K562 treated with DMSO at 1 percent for 12 hours (cell line): ENCODE measurements around the gene RNU6-8. TPM values are rescaled to one million over a fixed set of nuclear protein-coding genes. Genes with fewer than 3 reads are reported as not detected.

Source experiments
- total RNA-seq: library from RNA; unstranded; fragments of 300-600 nt; gene quantifications from 2 replicates; pipeline ENCODE4 v1.2.3, GENCODE V29; 2022; ENCODE audit not compliant: insufficient read depth

RNU6-8 gene
- not detected in 2 replicates for total RNA-seq

GRCh38 chr14:32202998-32203882 is at the start of gene RNU6-8:
Gene RNU6-8, minus strand, starts transcription at chr14:32203269.

DNA sequence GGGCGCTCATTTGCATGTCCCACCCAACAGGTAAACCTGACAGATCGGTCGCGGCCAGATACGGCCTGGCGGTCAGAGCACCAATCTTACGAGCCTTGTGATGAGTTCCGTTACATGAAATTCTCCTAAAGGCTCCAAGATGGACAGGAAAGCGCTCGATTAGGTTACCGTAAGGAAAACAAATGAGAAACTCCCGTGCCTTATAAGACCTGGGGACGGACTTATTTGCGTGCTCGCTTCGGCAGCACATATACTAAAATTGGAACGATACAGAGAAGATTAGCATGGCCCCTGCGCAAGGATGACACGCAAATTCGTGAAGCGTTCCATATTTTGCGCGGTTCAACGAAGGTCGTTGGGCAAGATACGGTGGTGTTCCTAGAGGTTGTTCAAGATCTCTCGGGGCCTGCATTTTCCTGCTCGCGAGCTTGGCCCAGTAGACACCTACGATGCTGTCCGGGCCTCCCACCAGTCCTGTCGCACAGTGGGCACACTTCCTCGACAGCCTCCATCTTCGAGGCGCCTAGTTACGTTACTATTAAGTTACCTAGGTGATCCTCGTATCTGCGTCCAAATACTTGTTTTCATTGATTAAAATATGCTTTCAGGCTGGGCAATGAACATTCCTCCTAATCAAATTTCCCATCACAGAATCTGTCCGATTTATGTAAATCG is 1.1 kb downstream of the RNU6-8 start, which contains the start of gene RNU6-7:
Gene RNU6-7 (plus strand): TSS at position 230 of the 675 bp plus-strand sequence.

Other genes starting within 250 kb of the RNU6-8 start
- 2.1 and 12.5 TPM in 2 replicates for gene ARHGAP5, start 126.0 kb downstream of the RNU6-8 start, total RNA-seq
- not detected in 2 replicates for gene RNU6-7, start 1.2 kb downstream of the RNU6-8 start, total RNA-seq
- 0.15 TPM in 1 of 2 replicates, not detected in the other for gene AKAP6, start 126.0 kb upstream of the RNU6-8 start, total RNA-seq